Inferior parietal cortex (tissue), 1 donor: ENCODE measurements around the gene MAP4K4.

Experiments used
- DNase-seq: peaks from one replicate; pipeline ENCODE4 v3.0.0-alpha.2; 2016; ENCODE audit errors: extremely low spot score

MAP4K4 gene

GRCh38 chr2:101868525-101868924, 171.0 kb downstream of the MAP4K4 start:
- DNase-seq: no peak

- no peak for DNase-seq
Observed at GRCh38 chr2:101869527-101869926, 172.0 kb downstream of the MAP4K4 start.

- no peak for DNase-seq
Observed at GRCh38 chr2:101870444-101870843, 172.9 kb downstream of the MAP4K4 start.

- DNase-seq: no peak
Observed at GRCh38 chr2:101871480-101871879, 174.0 kb downstream of the MAP4K4 start.

GRCh38 chr2:101872480-101872879, 175.0 kb downstream of the MAP4K4 start:
- DNase-seq: no peak

- DNase-seq: peak; percentile 35
Observed at GRCh38 chr2:101873543-101873942, 176.0 kb downstream of the MAP4K4 start.

- no peak for DNase-seq
Observed at GRCh38 chr2:101874069-101874468, 176.6 kb downstream of the MAP4K4 start.

GRCh38 chr2:101879466-101879865, 182.0 kb downstream of the MAP4K4 start:
- DNase-seq: no peak

GRCh38 chr2:101881131-101881530, 183.6 kb downstream of the MAP4K4 start:
- no peak for DNase-seq

- DNase-seq: no peak
Observed at GRCh38 chr2:101882769-101883307, 185.3 kb downstream of the MAP4K4 start.

- DNase-seq: peak; percentile 43
Observed at GRCh38 chr2:101883860-101884259, 186.4 kb downstream of the MAP4K4 start.

GRCh38 chr2:101884423-101884822, 186.9 kb downstream of the MAP4K4 start:
- DNase-seq: no peak

GRCh38 chr2:101887328-101887727, 189.8 kb downstream of the MAP4K4 start:
- DNase-seq: no peak

- no peak for DNase-seq
Observed at GRCh38 chr2:101889460-101890098, 192.1 kb downstream of the MAP4K4 start.

- no peak for DNase-seq
Observed at GRCh38 chr2:101892377-101892776, 194.9 kb downstream of the MAP4K4 start.

GRCh38 chr2:101893681-101894381, 196.3 kb downstream of the MAP4K4 start:
- DNase-seq: no peak

- DNase-seq: no peak
Observed at GRCh38 chr2:101895039-101895438, 197.5 kb downstream of the MAP4K4 start.

- no peak for DNase-seq
Observed at GRCh38 chr2:101895819-101896322, 198.4 kb downstream of the MAP4K4 start.

GRCh38 chr2:101897301-101897700, 199.8 kb downstream of the MAP4K4 start:
- DNase-seq: no peak

GRCh38 chr2:101899265-101899664, 201.8 kb downstream of the MAP4K4 start:
- DNase-seq: no peak

- DNase-seq: no peak
Observed at GRCh38 chr2:101899871-101900270, 202.4 kb downstream of the MAP4K4 start.

GRCh38 chr2:101900375-101900774, 202.9 kb downstream of the MAP4K4 start:
- DNase-seq: no peak

GRCh38 chr2:101901241-101901640, 203.7 kb downstream of the MAP4K4 start:
- DNase-seq: no peak
